Hepatocyte (in vitro differentiated cells): Measurements from ENCODE around the gene COL5A2.

Experiments
- EZH2 ChIP-seq: fragments of 200-600 bp; sonication (generic); IDR thresholded peaks from 2 replicates; pipeline ENCODE4 v1.6.1; 2016; ENCODE audit warnings: antibody characterized with exemption, mild to moderate bottlenecking, borderline replicate concordance
- EZH2phosphoT487 ChIP-seq: fragments of 200-600 bp; sonication (generic); IDR thresholded peaks from one replicate; pipeline ENCODE4 v1.6.1; 2018; ENCODE audit warnings: antibody characterized with exemption, mild to moderate bottlenecking, low read depth, moderate library complexity; ENCODE audit not compliant: unreplicated experiment, severe bottlenecking
- TF ChIP-seq, protein P1 (sequence below): fragments of 200-600 bp; sonication (generic); IDR thresholded peaks from 2 replicates; pipeline ENCODE4 v1.5.1; 2016; ENCODE audit warnings: antibody characterized with exemption, mild to moderate bottlenecking; ENCODE audit not compliant: poor library complexity

DNA sequence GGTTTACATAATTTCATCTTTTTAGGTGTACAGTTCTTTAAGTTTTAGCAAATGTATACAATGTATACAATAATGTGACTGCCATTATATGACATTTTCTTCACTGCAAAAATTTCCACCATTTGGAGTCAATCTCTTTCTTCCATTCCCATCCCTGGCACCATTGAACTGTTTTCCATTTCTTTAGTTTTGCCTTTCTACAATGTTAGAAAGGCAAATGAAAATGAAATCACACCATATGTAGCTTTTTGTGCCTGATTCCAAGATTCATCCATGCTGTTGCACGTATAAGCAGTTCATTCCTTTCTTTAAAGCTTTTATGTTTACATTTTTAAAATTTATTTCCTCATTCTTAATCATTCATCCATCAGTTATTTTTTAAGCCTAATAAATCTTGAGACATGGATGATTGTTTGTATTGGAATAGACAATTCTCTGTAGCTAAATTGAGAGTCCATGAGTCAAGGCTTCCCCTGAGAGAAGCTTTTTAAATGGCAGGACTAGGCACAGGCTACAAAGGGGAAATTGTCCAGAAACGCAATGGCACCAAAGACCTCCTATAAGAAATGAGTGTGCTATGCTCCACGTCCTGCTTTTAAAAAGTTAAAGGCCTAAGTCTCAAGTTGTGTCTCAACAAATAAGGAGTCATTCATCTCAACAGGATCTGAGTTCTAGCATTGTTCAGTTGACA is 8.7 kb upstream of the COL5A2 start:
- TF ChIP-seq, protein P1, sequence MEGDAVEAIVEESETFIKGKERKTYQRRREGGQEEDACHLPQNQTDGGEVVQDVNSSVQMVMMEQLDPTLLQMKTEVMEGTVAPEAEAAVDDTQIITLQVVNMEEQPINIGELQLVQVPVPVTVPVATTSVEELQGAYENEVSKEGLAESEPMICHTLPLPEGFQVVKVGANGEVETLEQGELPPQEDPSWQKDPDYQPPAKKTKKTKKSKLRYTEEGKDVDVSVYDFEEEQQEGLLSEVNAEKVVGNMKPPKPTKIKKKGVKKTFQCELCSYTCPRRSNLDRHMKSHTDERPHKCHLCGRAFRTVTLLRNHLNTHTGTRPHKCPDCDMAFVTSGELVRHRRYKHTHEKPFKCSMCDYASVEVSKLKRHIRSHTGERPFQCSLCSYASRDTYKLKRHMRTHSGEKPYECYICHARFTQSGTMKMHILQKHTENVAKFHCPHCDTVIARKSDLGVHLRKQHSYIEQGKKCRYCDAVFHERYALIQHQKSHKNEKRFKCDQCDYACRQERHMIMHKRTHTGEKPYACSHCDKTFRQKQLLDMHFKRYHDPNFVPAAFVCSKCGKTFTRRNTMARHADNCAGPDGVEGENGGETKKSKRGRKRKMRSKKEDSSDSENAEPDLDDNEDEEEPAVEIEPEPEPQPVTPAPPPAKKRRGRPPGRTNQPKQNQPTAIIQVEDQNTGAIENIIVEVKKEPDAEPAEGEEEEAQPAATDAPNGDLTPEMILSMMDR: no peak
- TF ChIP-seq EZH2 (no peak), EZH2phosphoT487 (no peak)
